GM18511 (cell line): ENCODE measurements around the gene PSMA8.
"Not testable (repeated sequence)": the region's sequence is repeated elsewhere in the genome, so short reads cannot be mapped to it uniquely, and the experiment has no call there.

ENCODE experiments used
- ATAC-seq: cut with Tn5 transposase; IDR thresholded peaks from one replicate; pipeline ENCODE4 v1.9.1; 2021; ENCODE audit warnings: mild to moderate bottlenecking, moderate library complexity; ENCODE audit not compliant: unreplicated experiment

Gene PSMA8

GRCh38 chr18:26133652-26134051 is at the start of gene PSMA8:
PSMA8 (plus strand) TSS chr18:26133869; CDS start chr18:26133966, 97 bp downstream.
- ATAC-seq: no peak

- ATAC-seq: no peak
These were observed 48.6 kb upstream of the PSMA8 start for GRCh38 chr18:26085056-26085455.

- no peak for ATAC-seq
These were observed 46.7 kb upstream of the PSMA8 start for GRCh38 chr18:26086959-26087358.

GRCh38 chr18:26088487-26088886 is 45.2 kb upstream of the PSMA8 start:
- no peak for ATAC-seq

GRCh38 chr18:26089293-26090129 is 44.2 kb upstream of the PSMA8 start:
- ATAC-seq: peak; percentile 0

GRCh38 chr18:26090130-26091046 is 43.3 kb upstream of the PSMA8 start, which contains the start of gene SS18:
SS18 (minus strand) TSS chr18:26090613; CDS start chr18:26090569, 44 bp downstream.
- ATAC-seq: peak; percentile 83

GRCh38 chr18:26091047-26091630 is 42.5 kb upstream of the PSMA8 start:
- ATAC-seq: peak; percentile 59

GRCh38 chr18:26096852-26097251 is 36.8 kb upstream of the PSMA8 start:
- no peak for ATAC-seq

GRCh38 chr18:26097563-26097962 is 36.1 kb upstream of the PSMA8 start:
- ATAC-seq: no peak

- ATAC-seq: no peak
These were observed 30.1 kb upstream of the PSMA8 start for GRCh38 chr18:26103579-26103978.

- no peak for ATAC-seq
These were observed 29.6 kb upstream of the PSMA8 start for GRCh38 chr18:26104035-26104434.

- no peak for ATAC-seq
These were observed 14.4 kb upstream of the PSMA8 start for GRCh38 chr18:26119246-26119645.

- no peak for ATAC-seq
These were observed 12.2 kb upstream of the PSMA8 start for GRCh38 chr18:26121476-26121875.

GRCh38 chr18:26121994-26122393 is 11.7 kb upstream of the PSMA8 start:
- not testable (repeated sequence) for ATAC-seq

GRCh38 chr18:26127786-26128185 is 5.9 kb upstream of the PSMA8 start:
- ATAC-seq: no peak

GRCh38 chr18:26128192-26128591 is 5.5 kb upstream of the PSMA8 start:
- ATAC-seq: not testable (repeated sequence)

GRCh38 chr18:26134107-26134506 is 438 bp downstream of the PSMA8 start:
- no peak for ATAC-seq

GRCh38 chr18:26135548-26135947 is 1.9 kb downstream of the PSMA8 start:
- ATAC-seq: no peak

GRCh38 chr18:26157326-26157725 is 23.7 kb downstream of the PSMA8 start:
- no peak for ATAC-seq

GRCh38 chr18:26159353-26159752 is 25.7 kb downstream of the PSMA8 start:
- ATAC-seq: no peak

- no peak for ATAC-seq
These were observed 30.9 kb downstream of the PSMA8 start for GRCh38 chr18:26164571-26164970.
